ENCODE data around the gene BACH2.

GRCh38 chr6:90146024-90146423 is 150.6 kb downstream of the BACH2 start:
- TF ChIP-seq CTCF (optimal IDR thresholded peaks at IDR 0.05 in 1 of 3, IDR thresholded peaks at IDR 0.05 in 1 of 3, conservative IDR thresholded peaks at IDR 0.05 in 1 of 3; ENCODE audit: extremely low read depth in 1 of 3, insufficient read depth in 2 of 3, low read length in 3 of 3) (no peak), EZH2 (IDR thresholded peaks at IDR 0.05; ENCODE audit: low read length) (no peak)

Data from keratinocyte (primary cell).